ENCODE data around the gene ATP6V0B. TPM values are rescaled to one million over a fixed set of nuclear protein-coding genes. Genes with fewer than 3 reads are reported as not detected.

Gene ATP6V0B
- total and polyA plus RNA-seq, 2 of the 4 experiments (the other 2 are of a cell fraction): 72.1 to 169 TPM

DNA sequence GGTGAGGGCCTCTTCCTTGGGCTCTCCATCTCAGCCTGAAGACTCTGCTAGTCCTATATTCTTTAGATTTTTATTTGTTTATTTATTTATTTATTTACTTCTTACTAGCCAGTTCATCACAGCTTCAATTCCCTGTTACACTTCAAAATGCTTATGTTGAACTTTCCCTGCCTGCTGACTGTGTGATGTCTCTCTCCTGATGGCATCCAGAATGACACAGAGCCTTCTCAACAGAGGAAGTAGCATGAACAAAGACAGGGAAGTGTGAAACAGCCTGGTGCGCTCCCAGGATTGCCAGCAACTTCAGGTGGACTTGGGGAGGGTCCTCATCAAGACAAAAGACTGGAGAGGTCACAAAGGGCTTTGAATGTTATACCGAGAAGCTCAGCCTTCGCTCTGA is 32.3 kb upstream of the ATP6V0B start:
- in situ Hi-C loops (cut with MboI; ENCODE audit: low sequenced_read_pairs): no loop called here

More for the DNA sequence above, 32.3 kb upstream of the ATP6V0B start:
- no peaks in the 10 kb centered on the region; the same call in 1 of the 2 replicates for H3K27me3 ChIP-seq (ENCODE audit: control insufficient read depth, insufficient read depth, low read length)
- H2BK5ac ChIP-seq (ENCODE audit: low read depth, low read length, poor library complexity, severe bottlenecking): no peak overlapping the region
- no peak overlapping the region for H2AK9ac ChIP-seq (replicated peaks; ENCODE audit: low read depth, low read length, poor library complexity)
- no TSS peak for BruUV-seq (replicated peaks)
- no CpG with 5 or more reads among the region's 3 CpGs for WGBS, 2 experiments (ENCODE audit: extremely low coverage in 2 of 2, insufficient read length in 1 of 2)
- H2BK120ac ChIP-seq (ENCODE audit: low read depth, low read length): no peak overlapping the region
- no peaks in the 10 kb centered on the region for H3K36me3 ChIP-seq (ENCODE audit: control insufficient read depth, insufficient read depth, low read length)
- no peak overlapping the region for H3K4ac ChIP-seq (ENCODE audit: low read depth, low read length)
- no peak overlapping the region for H4K91ac ChIP-seq (ENCODE audit: insufficient read depth, low read depth, low read length)
- no peaks in the 10 kb centered on the region for H3K9me3 ChIP-seq (ENCODE audit: control insufficient read depth, insufficient read depth, low read length)
- intact Hi-C loops (cut with micrococcal nuclease): no loop called here
- no peak overlapping the region for H4K8ac ChIP-seq (ENCODE audit: low read depth in 2 of 2, low read length in 2 of 2)
- TF ChIP-seq RCOR1 (IDR thresholded peaks at IDR 0.05; ENCODE audit: insufficient replicate concordance, low read length) (no peak), SMC3 (IDR thresholded peaks at IDR 0.05; ENCODE audit: low read depth, low read length) (no peak), MAZ (IDR thresholded peaks at IDR 0.05; ENCODE audit: borderline replicate concordance, low read depth, low read length) (no peak), ELK1 (IDR thresholded peaks at IDR 0.05; ENCODE audit: borderline replicate concordance, low read depth, low read length) (no peak), NFE2L2 (IDR thresholded peaks at IDR 0.05; ENCODE audit: low read depth, low read length) (no peak), CEBPB (IDR thresholded peaks at IDR 0.05; ENCODE audit: low read depth, low read length) (no peak), MXI1 (IDR thresholded peaks at IDR 0.05; ENCODE audit: borderline replicate concordance, low read depth, low read length) (no peak), CTCF (conservative IDR thresholded peaks at IDR 0.05; ENCODE audit: low read depth, low read length) (no peak), POLR2A (IDR thresholded peaks at IDR 0.05; ENCODE audit: low read depth, low read length) (no peak), MAFK (IDR thresholded peaks at IDR 0.05; ENCODE audit: low read depth, low read length) (no peak), BHLHE40 (IDR thresholded peaks at IDR 0.05; ENCODE audit: low read depth, low read length) (no peak), CHD1 (IDR thresholded peaks at IDR 0.05; ENCODE audit: low read depth, low read length) (no peak), FOS (IDR thresholded peaks at IDR 0.05; ENCODE audit: low read depth, low read length) (no peak)
- TF ChIP-seq, protein P1, sequence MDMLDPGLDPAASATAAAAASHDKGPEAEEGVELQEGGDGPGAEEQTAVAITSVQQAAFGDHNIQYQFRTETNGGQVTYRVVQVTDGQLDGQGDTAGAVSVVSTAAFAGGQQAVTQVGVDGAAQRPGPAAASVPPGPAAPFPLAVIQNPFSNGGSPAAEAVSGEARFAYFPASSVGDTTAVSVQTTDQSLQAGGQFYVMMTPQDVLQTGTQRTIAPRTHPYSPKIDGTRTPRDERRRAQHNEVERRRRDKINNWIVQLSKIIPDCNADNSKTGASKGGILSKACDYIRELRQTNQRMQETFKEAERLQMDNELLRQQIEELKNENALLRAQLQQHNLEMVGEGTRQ (IDR thresholded peaks at IDR 0.05; ENCODE audit: low read depth, low read length): no peak
- H3K14ac ChIP-seq (replicated peaks; ENCODE audit: low read depth, low read length): no peak overlapping the region
- H3K18ac ChIP-seq (ENCODE audit: low read depth, low read length): no peak overlapping the region
- peaks cover 0 to 14% of the 10 kb centered on the region in 2 experiments; a peak in 3 of 4 replicates for H3K79me1 ChIP-seq (ENCODE audit: low read depth in 1 of 2, low read length in 2 of 2)
- H4K20me1 ChIP-seq (ENCODE audit: insufficient read depth, low read length): no peaks in the 10 kb centered on the region
- peaks cover 8% of the 10 kb centered on the region for H3K9me1 ChIP-seq (ENCODE audit: insufficient read depth, low read length)
- H2BK20ac ChIP-seq (ENCODE audit: low read depth, low read length): no peak overlapping the region
- no peak overlapping the region for H2AFZ ChIP-seq (replicated peaks; ENCODE audit: low read length, poor library complexity)
- peaks cover 5% of the 10 kb centered on the region for H3K4me1 ChIP-seq (ENCODE audit: control insufficient read depth, insufficient read depth, low read length)
- no peak for DNase-seq
- CTCF ChIA-PET: interaction anchor here (1.0 kb wide), 1 partner anchor 8 kb away, joined by 5 read pairs; the partner anchor contains the start of gene ARTN
- POLR2A ChIA-PET (ENCODE audit: unreplicated experiment): no interaction called here
- H3K27ac ChIP-seq (ENCODE audit: insufficient read depth, low read length): no peak overlapping the region
- H3K4me3 ChIP-seq (ENCODE audit: insufficient read depth, low read depth, low read length): no peak overlapping the region
- no peak overlapping the region for H3K56ac ChIP-seq (ENCODE audit: extremely low read depth, insufficient read depth, low read length)
- ATAC-seq (ENCODE audit: low read depth): no peak
- H4K5ac ChIP-seq (ENCODE audit: low read depth, low read length): no peak overlapping the region
- H2BK15ac ChIP-seq (ENCODE audit: low read depth, low read length): no peak overlapping the region
- H2AK5ac ChIP-seq (ENCODE audit: low read depth, low read length): no peak overlapping the region
- H3K4me2 ChIP-seq (ENCODE audit: low read depth, low read length): no peak overlapping the region
- dilution Hi-C loops (cut with HindIII; ENCODE audit: low sequenced_read_pairs, unreplicated experiment): no loop called here
- no peak overlapping the region for H3K9ac ChIP-seq (ENCODE audit: low read depth, low read length)
- no peak overlapping the region for H3K23ac ChIP-seq (ENCODE audit: low read depth, low read length)

All from IMR-90 (cell line).